Muscle of back (tissue), 13 donors: Measurements from ENCODE around the gene USP6NL. TPM values are rescaled to one million over a fixed set of nuclear protein-coding genes. Genes with fewer than 3 reads are reported as not detected.
"Not testable (repeated sequence)": the region's sequence is repeated elsewhere in the genome, so short reads cannot be mapped to it uniquely, and the experiment has no call there.

Experiments used
- DNase-seq, 3 donors: peaks; one replicate each; pipeline versions ENCODE4 v3.0.0 to v3.0.0-alpha.2; 2013
- long read RNA-seq, 9 donors: transcript quantifications; one replicate each; lab custom pipeline, GENCODE V29; 2026
- polyA plus RNA-seq, 10 donors: library from polyadenylated mRNA; unstranded; fragments of 120-200 nt; gene quantifications; one replicate each; pipeline ENCODE4 v1.2.1, GENCODE V29; 2013; ENCODE audit not compliant: insufficient read length in 10 of 10

Gene USP6NL
- 10 to 100 TPM in 4 of 10 donors, 1 to 10 TPM in 6; 8.3 to 13.6 (median 9.8) TPM for polyA plus RNA-seq
- long read RNA-seq, donor 1, full-length matches to known transcripts = 3 of 3 reads
- long read RNA-seq, donor 1, partial matches to known transcripts = 0 of 3 reads
- long read RNA-seq, donor 1, other reads (novel, unspliced or antisense) = 0 of 3 reads
- long read RNA-seq, donor 2, full-length matches to known transcripts = 1 of 1 reads
- long read RNA-seq, donor 2, partial matches to known transcripts = 0 of 1 reads
- long read RNA-seq, donor 2, other reads (novel, unspliced or antisense) = 0 of 1 reads
- long read RNA-seq, donor 3 = 0 reads
- long read RNA-seq, donor 4, partial matches to known transcripts = 0 of 2 reads
- long read RNA-seq, donor 4, other reads (novel, unspliced or antisense) = 0 of 2 reads
- long read RNA-seq, donor 5 = 0 reads
- long read RNA-seq, donor 6, partial matches to known transcripts = 0 of 2 reads
- long read RNA-seq, donor 6, other reads (novel, unspliced or antisense) = 0 of 2 reads
- long read RNA-seq, donor 7, full-length matches to known transcripts = 2 of 2 reads
- long read RNA-seq, donor 7, partial matches to known transcripts = 0 of 2 reads
- long read RNA-seq, donor 7, other reads (novel, unspliced or antisense) = 0 of 2 reads
- long read RNA-seq, donor 8 = 0 reads
- long read RNA-seq, donor 9 = 0 reads

DNA sequence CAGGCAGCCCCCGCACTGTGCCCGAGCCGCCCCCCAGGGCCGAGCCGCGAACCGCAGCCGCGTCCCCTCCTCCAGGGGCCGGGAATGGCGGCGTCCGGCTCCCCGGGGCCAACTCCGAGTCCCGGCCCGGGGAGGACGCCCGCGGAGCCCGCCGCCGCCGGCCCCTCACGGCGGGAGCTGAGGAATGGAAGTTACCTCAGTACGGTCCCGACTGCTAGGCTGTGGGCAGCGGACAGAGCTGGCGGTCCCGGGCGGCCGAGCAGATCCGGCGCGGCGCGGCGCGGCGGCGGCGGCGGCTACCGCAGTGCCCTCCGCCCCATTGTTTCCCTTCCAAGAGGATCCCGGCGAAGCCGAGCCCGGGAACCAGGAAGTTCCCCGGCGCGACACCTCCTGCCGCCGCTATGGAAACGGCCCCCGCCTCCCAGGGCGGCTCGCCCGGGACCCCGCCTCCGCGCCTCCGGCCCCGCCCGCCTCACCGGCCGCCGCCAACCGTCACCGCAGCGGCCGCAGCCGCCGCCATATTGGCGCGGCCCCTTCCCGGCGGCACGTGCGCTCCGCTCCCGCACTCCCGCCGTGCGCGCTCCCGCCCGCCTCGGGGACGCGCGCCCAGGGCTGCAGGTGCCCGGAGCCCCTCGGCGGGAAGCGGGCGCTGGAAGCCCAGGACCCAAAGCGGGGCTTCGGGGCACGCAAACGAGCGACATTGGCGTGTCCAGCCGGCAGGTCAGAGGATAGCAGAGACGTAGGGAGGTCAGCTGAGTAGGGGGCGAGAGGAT lies at the start of gene USP6NL:
TSS of gene USP6NL (minus strand) at position 403 of the 773 bp plus-strand sequence. CDS start 14,016 bp downstream, outside the sequence.
- peak; percentile 80 to 94 (median 91) for DNase-seq

DNA sequence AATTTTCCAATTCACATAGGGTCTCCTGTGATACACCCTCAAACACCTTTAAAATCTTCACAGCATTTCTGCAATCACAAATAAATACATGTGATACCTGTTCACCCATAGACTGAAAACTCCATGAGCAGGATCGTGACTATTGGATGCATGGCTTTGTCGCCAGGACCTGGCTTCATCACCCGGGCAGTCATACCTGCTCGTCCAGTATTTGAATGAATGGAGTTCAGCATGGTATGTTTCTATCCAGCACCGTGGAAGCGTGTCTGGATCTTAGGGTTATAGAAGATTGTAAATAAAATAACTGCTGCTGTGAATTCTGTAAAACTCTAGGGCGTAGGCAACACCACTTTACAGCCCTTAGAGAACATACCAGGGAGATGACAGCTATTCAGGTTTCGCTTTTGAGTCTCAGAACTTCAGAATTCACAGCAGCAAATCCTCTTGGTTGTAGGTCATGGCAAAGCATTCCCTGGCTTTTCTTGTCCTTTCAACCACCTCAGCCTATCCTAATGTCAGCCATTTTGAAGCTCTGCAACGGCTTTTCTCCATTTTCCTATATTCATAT lies 47.4 kb upstream of the USP6NL start:
- no peak for DNase-seq

DNA sequence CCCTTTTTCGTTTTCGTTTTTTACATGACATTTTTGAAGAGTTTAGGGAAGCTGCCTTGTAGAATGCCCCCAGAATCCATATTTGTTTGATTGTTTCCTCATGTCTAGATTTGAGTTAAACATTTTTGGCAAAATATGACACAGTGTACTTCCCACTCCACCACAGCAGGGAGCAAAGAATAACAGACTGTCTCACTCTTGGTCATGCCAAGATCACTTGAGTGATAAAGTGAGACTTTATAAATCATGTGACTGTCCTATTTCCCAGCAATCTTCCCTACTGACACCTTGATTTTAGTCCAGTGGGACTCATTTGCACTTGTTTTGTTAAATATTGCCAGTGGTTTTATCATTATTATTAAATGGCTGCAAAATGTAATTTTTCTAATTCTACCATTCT lies 44.4 kb upstream of the USP6NL start:
- no peak for DNase-seq

DNA sequence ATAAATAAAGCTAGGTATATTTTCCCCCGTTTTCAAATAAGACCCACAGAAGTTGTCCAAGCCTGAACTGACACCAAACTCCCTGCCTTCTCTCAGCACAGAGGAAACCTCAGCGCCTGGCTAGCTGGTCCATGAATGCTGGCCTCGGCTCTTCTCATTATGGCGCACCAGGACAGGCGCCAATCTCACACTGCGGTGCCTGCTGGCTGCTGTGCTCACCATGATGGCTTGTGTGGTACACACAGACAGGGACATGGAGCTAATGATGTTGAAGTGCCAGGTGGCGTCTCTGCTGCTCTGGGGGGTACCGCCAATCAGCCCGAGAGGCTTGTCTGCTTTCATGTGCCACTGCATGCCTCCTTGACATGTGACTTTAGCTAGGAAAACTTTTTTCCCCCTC lies 43.2 kb upstream of the USP6NL start:
- DNase-seq = no peak

DNA sequence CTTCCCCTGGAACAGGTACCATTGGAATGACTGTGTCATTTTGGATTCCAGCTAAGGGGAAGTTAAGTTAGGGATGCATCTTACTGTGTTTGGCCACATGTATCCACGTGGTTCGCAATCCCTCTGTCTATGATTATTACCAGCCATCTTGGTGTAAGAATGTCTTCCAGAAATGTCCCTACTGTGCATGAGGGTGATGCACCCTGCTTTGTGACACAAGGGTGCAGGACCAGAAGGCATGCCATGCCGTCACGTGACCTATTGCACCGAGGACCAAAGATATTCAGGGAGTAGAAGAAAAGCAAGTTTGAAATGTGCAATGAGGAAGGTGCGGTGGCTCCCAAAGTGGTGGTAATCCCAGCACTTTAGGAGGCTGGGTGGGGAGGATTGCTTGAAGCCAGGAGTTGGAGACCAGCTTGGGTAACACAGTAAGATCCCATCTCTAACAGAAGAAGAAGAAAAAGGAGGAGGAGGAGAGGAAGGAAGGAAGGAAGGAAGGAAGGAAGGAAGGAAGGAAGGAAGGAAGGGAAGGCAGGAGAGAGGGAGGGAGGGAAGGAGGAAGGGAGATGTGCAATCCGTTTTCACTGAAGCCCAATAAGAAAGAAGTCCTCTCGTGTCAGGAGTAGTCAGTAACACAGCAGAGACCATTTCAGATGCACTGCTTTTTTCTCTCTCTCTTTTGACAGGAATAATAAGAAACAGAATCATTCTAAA lies 42.5 kb upstream of the USP6NL start:
- DNase-seq = no peak

DNA sequence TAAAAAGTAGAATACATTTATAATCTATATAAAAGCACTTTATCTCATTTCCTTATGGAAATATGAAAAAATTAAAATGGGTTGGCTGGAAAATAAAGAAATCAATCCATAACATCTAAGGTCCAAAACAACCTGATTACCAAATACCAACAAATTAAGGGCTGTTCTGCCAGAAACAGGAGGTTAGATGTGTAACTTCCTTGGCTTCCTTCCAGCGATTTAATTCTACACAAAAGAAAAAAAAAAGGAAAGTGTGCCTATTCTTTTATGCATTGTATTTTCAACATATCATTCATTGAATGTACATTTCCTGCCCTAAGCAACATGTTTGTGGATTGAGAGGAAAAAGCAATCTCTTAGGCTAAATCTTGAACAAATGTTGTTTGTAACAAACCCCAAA lies 36.2 kb upstream of the USP6NL start:
- no peak for DNase-seq

DNA sequence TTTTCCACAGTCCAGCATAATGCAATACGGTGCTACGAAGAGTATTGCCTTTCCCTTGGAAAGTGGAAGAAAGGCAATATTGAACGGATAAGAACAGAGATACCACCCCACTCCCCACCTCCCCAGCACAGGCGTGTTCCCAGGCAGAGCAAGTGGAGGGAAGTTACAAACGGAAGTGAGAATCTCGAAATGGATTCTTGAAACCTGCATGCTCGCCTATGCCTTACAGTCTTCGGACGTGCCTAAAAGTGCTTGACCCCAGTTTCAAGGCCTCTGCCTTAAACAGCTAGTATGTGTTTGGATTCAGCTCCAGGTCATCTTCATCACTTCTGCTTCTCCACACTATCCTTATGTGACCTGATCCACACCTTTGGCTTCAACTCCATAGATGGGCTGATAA lies 35.0 kb upstream of the USP6NL start:
- DNase-seq = no peak

DNA sequence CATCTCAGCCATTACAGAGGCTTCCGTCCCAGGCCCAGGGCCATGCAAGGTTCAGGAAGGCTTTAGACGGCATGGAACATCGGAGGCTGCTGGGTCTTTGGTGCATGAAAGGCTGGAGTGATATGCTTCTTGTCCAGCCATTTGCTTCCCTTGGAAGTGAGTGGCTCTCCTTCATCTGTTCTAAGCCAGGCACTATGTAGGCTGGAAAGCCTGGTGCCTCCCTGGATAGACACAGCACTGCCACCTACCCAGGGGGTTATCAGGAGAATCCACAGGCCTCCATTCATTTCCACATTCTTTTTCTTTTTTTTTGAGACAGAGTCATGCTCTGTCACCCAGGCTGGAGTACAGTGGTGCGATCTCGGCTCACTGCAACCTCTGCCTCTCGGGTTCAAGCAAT lies 31.6 kb upstream of the USP6NL start:
- no peak for DNase-seq

DNA sequence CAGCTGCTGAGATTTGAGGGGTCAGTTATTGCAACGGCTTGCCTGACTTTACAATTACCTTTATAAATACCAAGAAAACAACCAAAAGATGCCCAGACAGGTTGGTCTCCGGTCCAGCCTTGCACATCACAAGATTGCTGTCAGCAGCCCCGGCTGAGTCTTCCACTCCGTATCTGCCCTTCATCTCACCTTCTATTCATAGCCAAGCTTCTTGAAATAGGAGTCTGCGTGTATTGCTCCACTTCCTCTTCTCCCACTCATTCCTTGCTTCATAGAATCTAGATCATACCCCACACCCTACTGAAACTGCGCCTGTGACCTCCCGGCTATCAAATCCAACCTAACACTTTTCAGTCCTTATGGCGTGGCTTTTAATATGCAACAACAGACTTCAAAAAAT lies 31.1 kb upstream of the USP6NL start:
- no peak for DNase-seq

DNA sequence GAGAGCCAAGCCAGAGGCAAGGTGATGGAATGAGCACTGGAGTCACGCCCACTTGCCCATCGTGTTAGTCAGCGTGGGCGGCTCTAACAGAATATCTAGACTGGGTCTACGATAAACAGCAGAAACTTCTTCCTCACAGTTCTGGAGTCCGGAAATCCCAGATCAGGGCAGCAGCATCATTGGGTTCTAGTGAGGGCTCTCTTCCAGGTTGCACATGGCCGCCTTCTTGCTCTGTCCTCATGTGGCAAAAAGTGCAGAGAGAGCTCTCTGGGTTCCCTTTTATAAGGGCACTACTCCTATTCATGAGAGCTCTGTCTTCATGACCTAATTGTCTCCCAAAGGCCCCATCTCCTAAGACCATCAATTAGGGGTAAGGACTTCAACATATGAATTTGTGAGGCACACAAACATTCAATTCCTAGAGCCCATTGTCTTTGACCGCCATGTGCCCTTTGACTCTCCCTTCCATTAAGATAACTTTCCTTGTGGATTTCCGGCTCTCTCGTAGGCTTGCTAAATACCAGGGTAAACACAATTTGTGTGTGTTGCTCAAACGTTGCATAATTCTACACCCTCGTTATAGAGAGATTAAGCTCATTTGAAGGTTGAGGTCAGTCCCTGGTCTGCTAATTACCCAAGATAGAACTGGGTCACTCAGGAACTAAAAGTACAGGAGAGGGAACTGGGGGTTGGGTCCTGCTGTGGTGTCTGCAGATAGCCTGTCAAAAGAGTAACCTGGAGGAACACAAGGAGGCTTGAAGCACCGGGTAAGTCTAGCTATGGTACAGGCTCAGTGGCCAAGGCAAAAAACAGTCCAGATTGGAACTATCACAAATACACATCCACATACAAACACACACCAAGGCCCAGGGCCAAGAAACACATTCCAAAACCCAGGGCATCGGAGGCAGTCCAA lies 28.7 kb upstream of the USP6NL start:
- DNase-seq = no peak

DNA sequence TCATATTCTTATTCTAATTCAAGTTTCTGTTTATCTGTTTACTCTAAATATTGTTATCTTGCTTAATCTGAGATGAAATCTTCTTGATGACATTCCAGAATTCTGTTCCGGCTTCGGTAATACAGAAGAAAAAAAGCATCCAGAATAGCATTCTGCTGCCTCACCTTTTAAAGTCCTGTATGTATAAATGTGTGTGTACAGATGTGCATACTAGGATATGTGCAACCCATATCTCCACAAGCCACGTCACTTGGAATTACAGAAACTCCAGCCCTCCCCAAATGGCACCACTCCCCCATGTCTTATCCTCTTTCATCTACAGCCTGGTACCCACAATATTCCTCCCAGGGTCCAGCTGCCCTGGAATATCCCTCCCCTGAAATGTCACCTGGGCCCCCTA lies 27.9 kb upstream of the USP6NL start:
- no peak for DNase-seq

DNA sequence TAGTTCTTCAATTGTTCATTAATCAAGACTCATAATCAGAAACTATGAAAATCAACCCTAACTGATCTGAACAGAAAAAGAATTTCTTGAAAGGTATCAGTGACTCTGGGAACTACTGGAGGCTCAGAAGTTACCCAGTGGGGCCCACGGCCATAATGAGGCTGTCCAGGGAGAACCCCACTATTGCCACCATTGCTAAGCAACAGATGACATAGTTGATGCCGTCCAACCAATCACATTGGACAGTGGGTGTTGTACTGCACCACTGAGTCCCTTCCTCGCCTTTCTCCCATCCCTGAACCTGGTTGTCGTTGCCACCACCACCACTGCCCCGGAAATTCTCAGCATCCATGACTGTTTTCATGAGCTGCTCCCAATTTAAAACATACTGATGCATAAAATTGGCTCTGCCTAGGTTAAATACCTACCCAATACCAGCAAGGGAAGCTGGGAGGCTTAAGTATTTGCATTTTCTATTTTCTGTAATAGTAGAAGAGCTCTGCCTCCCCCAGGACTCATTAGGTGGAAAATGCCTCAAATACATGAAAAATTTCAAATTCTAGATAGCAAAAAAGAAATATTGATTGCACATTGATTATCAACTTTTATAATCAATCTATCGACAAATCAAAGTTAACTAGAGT lies 26.7 kb upstream of the USP6NL start:
- no peak for DNase-seq

DNA sequence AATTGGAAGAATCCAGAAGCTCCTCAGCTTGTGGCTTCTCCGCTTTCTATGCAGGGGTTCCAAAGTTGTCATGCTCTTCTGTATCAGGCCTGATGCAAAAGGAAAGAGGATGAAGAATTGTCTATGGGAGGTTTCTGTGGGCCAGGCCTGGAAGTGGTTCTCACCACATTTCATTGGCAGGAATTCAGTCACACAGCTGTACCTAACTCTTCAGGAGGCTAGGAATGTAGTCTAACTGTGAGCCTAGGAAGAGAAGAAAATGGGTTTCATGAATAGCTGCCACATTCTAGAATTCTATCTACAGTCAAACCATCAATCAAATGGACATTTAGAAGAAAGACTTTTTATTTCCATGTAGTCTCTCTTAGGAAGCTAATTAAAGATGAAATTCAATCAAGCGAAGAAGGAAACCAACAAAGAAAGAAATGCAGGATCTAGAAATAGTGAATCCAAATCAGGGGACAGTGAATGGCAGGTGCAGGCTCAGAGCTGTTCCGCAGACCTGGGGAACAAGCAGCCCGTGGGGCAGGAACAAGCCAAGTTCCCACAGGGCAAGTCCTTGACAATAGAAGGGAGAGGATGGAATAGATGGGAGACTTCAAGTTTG lies 25.4 kb upstream of the USP6NL start:
- DNase-seq = no peak

DNA sequence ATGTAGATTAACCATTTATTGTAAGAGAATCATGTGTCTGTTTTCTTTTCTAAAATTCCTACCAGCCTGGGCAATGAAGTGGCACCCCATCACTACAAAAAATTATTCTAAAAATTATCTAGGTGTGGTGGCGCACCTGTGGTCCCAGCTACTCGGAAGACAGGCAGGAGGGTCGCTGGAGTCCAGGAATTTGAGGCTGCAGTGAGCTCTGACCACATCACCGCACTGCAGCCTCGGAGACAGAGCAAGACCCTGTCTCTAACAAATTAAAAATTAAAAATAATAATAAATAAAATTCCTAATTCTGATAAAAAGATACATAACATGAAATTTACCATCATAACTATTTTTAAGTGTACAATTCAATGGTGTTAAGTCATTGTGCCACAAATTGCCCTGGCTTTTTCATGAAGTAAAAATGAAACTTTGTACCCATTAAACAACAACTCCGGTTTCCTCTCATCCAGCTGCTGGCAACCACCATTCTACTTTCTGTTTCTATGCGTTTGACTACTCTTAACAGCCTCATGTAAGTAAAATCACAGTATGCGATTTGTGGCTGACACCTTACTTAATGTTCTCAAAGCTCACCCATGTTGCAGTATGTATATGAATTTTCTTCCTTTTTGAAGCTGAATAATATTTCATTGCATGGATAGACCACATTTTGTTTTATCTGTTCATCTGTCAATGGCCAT lies 20.6 kb upstream of the USP6NL start:
- DNase-seq = no peak

DNA sequence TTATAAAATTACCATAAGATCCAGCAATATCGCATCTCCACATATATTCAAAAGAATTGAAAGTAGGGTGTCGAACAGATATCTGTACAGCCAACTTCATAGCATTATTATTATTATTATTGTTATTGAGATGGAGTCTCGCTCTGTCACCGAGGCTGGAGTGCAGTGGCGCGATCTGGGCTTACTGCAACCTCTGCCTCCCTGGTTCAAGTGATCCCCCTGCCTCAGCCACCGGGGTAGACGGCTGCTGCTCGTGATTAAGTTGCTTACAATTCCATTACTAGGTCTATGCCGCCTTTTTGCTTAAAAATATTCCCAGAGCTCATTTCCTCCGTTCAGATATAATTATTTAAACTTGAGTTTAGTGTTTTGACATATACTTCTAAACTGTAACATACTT lies 19.8 kb upstream of the USP6NL start:
- no peak for DNase-seq

DNA sequence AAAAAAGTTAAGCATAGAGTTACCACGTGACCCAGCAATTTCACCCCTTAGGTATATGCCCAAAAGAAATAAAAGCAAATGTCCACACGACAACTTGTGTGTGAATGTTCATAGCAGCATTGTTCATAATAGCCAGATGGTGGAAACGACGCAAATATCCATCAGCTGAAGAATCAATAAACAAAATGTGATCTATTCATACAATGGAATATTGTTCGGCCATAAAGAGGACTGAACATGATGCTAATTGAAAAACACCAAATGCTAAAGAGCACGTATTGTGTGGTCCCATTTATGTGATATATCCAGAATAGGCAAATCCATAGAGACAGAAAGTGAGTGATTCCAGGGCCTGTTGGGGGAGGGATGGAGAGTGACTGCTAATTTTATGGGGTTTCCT lies 18.3 kb upstream of the USP6NL start:
- DNase-seq = no peak

DNA sequence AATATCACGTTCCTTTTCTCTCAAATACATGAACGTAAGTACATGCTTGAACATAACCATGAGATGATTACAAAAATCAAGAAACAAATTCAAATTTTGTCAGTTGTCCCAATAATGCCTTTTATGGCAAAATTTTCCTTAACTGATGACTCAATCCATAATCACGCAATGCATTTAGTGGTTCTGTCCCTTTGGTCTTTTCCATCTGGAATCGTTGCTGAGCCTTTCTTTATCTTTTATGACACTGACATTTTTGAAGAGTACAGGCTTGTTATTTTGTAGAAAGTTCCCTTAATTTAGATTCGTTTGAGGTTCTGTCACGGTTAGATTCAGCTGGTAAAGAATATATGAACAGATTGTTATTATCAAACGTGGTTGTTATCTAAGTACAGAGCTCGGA lies 16.5 kb upstream of the USP6NL start:
- not testable (repeated sequence) for DNase-seq

DNA sequence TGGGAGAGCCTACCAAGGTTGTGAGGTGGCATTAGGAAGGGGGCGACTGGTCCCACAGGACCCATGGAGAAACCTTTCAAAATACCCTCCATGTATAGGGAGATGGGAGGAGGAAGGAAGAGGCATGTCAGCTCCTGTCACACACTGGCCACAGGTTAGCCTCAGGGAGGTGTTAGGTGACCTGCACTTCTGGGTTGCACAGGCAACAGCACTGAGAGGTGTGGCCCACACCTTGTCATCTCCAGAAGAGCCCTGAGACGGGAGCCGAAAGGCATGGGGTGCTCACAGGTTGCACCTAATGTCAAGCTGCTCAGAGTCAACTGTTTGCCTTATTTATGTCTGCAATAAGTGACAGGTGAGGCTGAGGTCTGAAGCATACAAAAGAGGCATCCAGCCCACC lies 14.6 kb upstream of the USP6NL start:
- DNase-seq = no peak
